SK-N-SH (cell line): ENCODE measurements around the gene ZNF260. TPM values are rescaled to one million over a fixed set of nuclear protein-coding genes. Genes with fewer than 3 reads are reported as not detected.

ENCODE experiments used
- CTCF ChIA-PET: fragments of 300-600, 350-600 bp; formaldehyde crosslinking; extraction: SDS; loops from one replicate; lab custom pipeline; 2021; lab: Yijun Ruan, JAX
- POLR2A ChIA-PET: fragments of 350-600 bp; sonication (Branson Sonifier 250); formaldehyde crosslinking; extraction: SDS; loops from one replicate; lab custom pipeline; 2020; ENCODE audit warnings: antibody characterized with exemption, inconsistent platforms; lab: Yijun Ruan, JAX
- DNase-seq: peaks from one replicate; pipeline ENCODE4 v3.0.0; 2012
- H2AFZ ChIP-seq: fragments of 200-600 bp; sonication (generic); 2 replicates; pipeline ENCODE4 v1.8.1; 2016; ENCODE audit warnings: antibody characterized with exemption, mild to moderate bottlenecking, low read depth
- H3F3A ChIP-seq: fragments of 200-600 bp; sonication (generic); replicated peaks from 2 replicates; pipeline ENCODE3; 2016; ENCODE audit warnings: antibody characterized with exemption, mild to moderate bottlenecking; ENCODE audit not compliant: insufficient read depth
- H3K27ac ChIP-seq, 2 experiments: fragments of 200-500 bp in 1 of 2; fragments of 200-600 bp in 1 of 2; sonication (Bioruptor generic) in 1 of 2; sonication (generic), shearing (Covaris generic) in 1 of 2; 2 replicates each; pipeline versions ENCODE4 v1.5.1 to v1.6.1; 2014 to 2016; ENCODE audit warnings: low read depth in 2 of 2, inconsistent platforms in 1 of 2, low read length in 1 of 2, mild to moderate bottlenecking in 1 of 2, mixed read lengths in 1 of 2
- H3K27me3 ChIP-seq: fragments of 200-600 bp; sonication (generic), shearing (Covaris generic); 2 replicates; pipeline ENCODE4 v1.6.1; 2016; ENCODE audit warnings: mixed run types; ENCODE audit not compliant: insufficient read depth
- H3K36me3 ChIP-seq, 2 experiments: fragments of 200-500 bp in 1 of 2; fragments of 200-600 bp in 1 of 2; sonication (Bioruptor generic) in 1 of 2; sonication (generic) in 1 of 2; replicated peaks in 1 of 2; 2 replicates each; pipeline versions ENCODE3 to v1.5.1; 2014 to 2016; ENCODE audit warnings: low read length in 1 of 2, mild to moderate bottlenecking in 1 of 2; ENCODE audit not compliant: insufficient read depth in 2 of 2, control insufficient read depth in 1 of 2
- H3K4me1 ChIP-seq, 2 experiments: fragments of 200-500 bp in 1 of 2; fragments of 200-600 bp in 1 of 2; sonication (Bioruptor generic) in 1 of 2; sonication (generic), shearing (Covaris generic) in 1 of 2; 2 replicates each; pipeline versions ENCODE4 v1.5.1 to v1.6.1; 2014 to 2016; ENCODE audit warnings: low read depth in 1 of 2, low read length in 1 of 2, mixed run types in 1 of 2; ENCODE audit not compliant: insufficient read depth in 2 of 2, control insufficient read depth in 1 of 2
- H3K4me2 ChIP-seq: fragments of 200-600 bp; sonication (generic), shearing (Covaris generic); 2 replicates; pipeline ENCODE4 v1.6.1; 2017; ENCODE audit warnings: mixed run types
- H3K4me3 ChIP-seq, 2 experiments: fragments of 200-500 bp in 1 of 2; fragments of 200-600 bp in 1 of 2; sonication (Bioruptor generic) in 1 of 2; sonication (generic), shearing (Covaris generic) in 1 of 2; 2 replicates each; pipeline versions ENCODE4 v1.5.1 to v1.8.1; 2014 to 2016; ENCODE audit warnings: low read depth in 2 of 2, inconsistent platforms in 1 of 2, low read length in 1 of 2, mild to moderate bottlenecking in 1 of 2, mixed read lengths in 1 of 2, moderate library complexity in 1 of 2
- H3K79me2 ChIP-seq: fragments of 200-600 bp; sonication (generic); 2 replicates; pipeline ENCODE4 v1.8.1; 2017; ENCODE audit warnings: mild to moderate bottlenecking; ENCODE audit not compliant: insufficient read depth
- H3K9ac ChIP-seq: fragments of 200-600 bp; sonication (generic); 2 replicates; pipeline ENCODE4 v1.6.1; 2017; ENCODE audit warnings: mixed run types
- H3K9me2 ChIP-seq: fragments of 200-600 bp; sonication (generic); 2 replicates; pipeline ENCODE4 v1.6.1; 2017; ENCODE audit warnings: mixed run types
- H3K9me3 ChIP-seq: fragments of 200-600 bp; sonication (generic); 2 replicates; pipeline ENCODE4 v1.6.1; 2017; ENCODE audit warnings: mixed run types, mild to moderate bottlenecking, moderate library complexity
- H4K20me1 ChIP-seq: fragments of 200-600 bp; sonication (generic); 2 replicates; pipeline ENCODE4 v1.6.1; 2017; ENCODE audit warnings: mild to moderate bottlenecking, mixed run types; ENCODE audit not compliant: insufficient read depth
- CHD2 ChIP-seq: fragments of 150-350 bp; IDR thresholded peaks from 2 replicates; pipeline ENCODE4 v1.6.1; 2018; ENCODE audit warnings: low read length; ENCODE audit not compliant: partially characterized antibody
- ELF1 ChIP-seq: IDR thresholded peaks from 2 replicates; pipeline ENCODE4 v1.4.0; 2012
- EZH2phosphoT487 ChIP-seq: fragments of 200-600 bp; sonication (generic); IDR thresholded peaks from 2 replicates; pipeline ENCODE4 v1.6.1; 2017; ENCODE audit warnings: low read depth, mixed run types, mild to moderate bottlenecking, antibody characterized with exemption, moderate library complexity, borderline replicate concordance
- GABPA ChIP-seq: IDR thresholded peaks from 2 replicates; pipeline ENCODE4 v1.4.0; 2012; ENCODE audit warnings: low read depth, mild to moderate bottlenecking
- GATA2 ChIP-seq: sonication (generic); formaldehyde crosslinking; IDR thresholded peaks from 2 replicates; pipeline ENCODE4 v1.5.0; 2020; ENCODE audit warnings: mild to moderate bottlenecking, missing genetic modification reagents
- JUND ChIP-seq: IDR thresholded peaks from 2 replicates; pipeline ENCODE4 v1.4.0; 2012
- MAX ChIP-seq: IDR thresholded peaks from 2 replicates; pipeline ENCODE4 v1.4.0; 2012; ENCODE audit warnings: low read depth
- MEF2A ChIP-seq: IDR thresholded peaks from 2 replicates; pipeline ENCODE4 v1.4.0; 2012; ENCODE audit warnings: low read depth, borderline replicate concordance
- NRF1 ChIP-seq: IDR thresholded peaks from 2 replicates; pipeline ENCODE4 v1.6.1; 2012; ENCODE audit warnings: low read depth, mild to moderate bottlenecking, low read length
- RAD21 ChIP-seq: IDR thresholded peaks from 2 replicates; pipeline ENCODE4 v1.6.1; 2012; ENCODE audit warnings: mild to moderate bottlenecking, low read length
- RCOR1 ChIP-seq: fragments of 150-350 bp; IDR thresholded peaks from 2 replicates; pipeline ENCODE4 v1.6.1; 2017; ENCODE audit warnings: antibody characterized with exemption, low read length
- RXRA ChIP-seq: IDR thresholded peaks from 2 replicates; pipeline ENCODE4 v1.4.0; 2012; ENCODE audit warnings: low read depth, mild to moderate bottlenecking, borderline replicate concordance
- SMC3 ChIP-seq: IDR thresholded peaks from 2 replicates; pipeline ENCODE4 v1.6.1; 2012; ENCODE audit warnings: low read depth, low read length, improper control_type of control experiment
- TAF1 ChIP-seq: IDR thresholded peaks from 2 replicates; pipeline ENCODE4 v1.6.1; 2012; ENCODE audit warnings: low read depth, mild to moderate bottlenecking, low read length, moderate library complexity, borderline replicate concordance
- TCF12 ChIP-seq: IDR thresholded peaks from 2 replicates; pipeline ENCODE4 v1.4.0; 2012
- TEAD4 ChIP-seq: IDR thresholded peaks from 2 replicates; pipeline ENCODE4 v1.4.0; 2012; ENCODE audit warnings: mild to moderate bottlenecking, borderline replicate concordance; ENCODE audit not compliant: insufficient read depth
- USF2 ChIP-seq: fragments of 150-350 bp; IDR thresholded peaks from 2 replicates; pipeline ENCODE4 v1.6.1; 2017; ENCODE audit warnings: antibody characterized with exemption, low read length, low read depth, borderline replicate concordance
- YY1 ChIP-seq: IDR thresholded peaks from 2 replicates; pipeline ENCODE4 v1.4.0; 2012; ENCODE audit warnings: low read depth, mild to moderate bottlenecking
- WGBS: methylation state at CpG from one replicate; pipeline ENCODE4 v1.1.6; 2017; ENCODE audit warnings: low lambda C conversion rate; 5-methylcytosine and 5-hydroxymethylcytosine counted together
- polyA plus RNA-seq, 3 experiments: library from polyadenylated mRNA; depleted of rRNA; stranded (reverse); fragments of >200 nt; gene quantifications; 2 replicates each; pipeline ENCODE4 v1.2.3, GENCODE V29; 2012
- TF ChIP-seq, protein P1 (sequence below): IDR thresholded peaks from 2 replicates; pipeline ENCODE4 v1.4.0; 2012; ENCODE audit warnings: low read depth, borderline replicate concordance
- TF ChIP-seq, protein P2 (sequence below): IDR thresholded peaks from 2 replicates; pipeline ENCODE4; 2012

Gene ZNF260
- polyA plus RNA-seq, 1 of the 3 experiments (the other 2 are of a cell fraction): 2.6 TPM

DNA sequence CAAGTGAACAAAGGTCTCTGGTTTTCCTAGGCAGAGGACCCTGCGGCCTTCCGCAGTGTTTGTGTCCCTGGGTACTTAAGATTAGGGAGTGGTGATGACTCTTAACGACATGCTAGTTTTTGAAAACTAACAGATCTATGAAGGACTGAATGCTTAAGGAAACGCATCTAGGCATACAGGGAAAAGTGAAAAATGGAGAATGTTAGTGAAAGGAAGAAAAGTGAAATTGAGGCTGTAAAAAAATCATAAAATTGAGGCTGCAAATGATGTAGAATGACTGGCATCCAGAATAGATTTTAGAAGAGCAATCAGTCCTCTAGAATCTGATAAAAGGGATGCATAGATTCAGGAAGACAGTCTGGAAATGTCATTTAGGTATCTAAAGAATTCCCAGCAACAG is 3.5 kb downstream of the ZNF260 start:
- 96% methylated on average over 4 of the region's 4 CpGs for WGBS
- no peaks in the 10 kb centered on the region; a peak in 2 of 4 replicates for H3K4me1 ChIP-seq
- H3K4me2 ChIP-seq: no peak overlapping the region
- DNase-seq: no peak
- H3F3A ChIP-seq: no peaks in the 10 kb centered on the region
- no peaks in the 10 kb centered on the region for H4K20me1 ChIP-seq
- H3K9ac ChIP-seq: no peak overlapping the region
- CTCF ChIA-PET: no interaction called here
- H3K79me2 ChIP-seq: peaks cover 84% of the 10 kb centered on the region
- no peak overlapping the region for H3K4me3 ChIP-seq
- peaks cover 19 to 64% of the 10 kb centered on the region in 2 experiments for H3K36me3 ChIP-seq
- H3K27me3 ChIP-seq: no peaks in the 10 kb centered on the region
- no peak overlapping the region for H3K27ac ChIP-seq
- H3K9me3 ChIP-seq: peaks cover 7% of the 10 kb centered on the region
- H3K9me2 ChIP-seq: no peaks in the 10 kb centered on the region
- POLR2A ChIA-PET: no interaction called here
- TF ChIP-seq, protein P1, sequence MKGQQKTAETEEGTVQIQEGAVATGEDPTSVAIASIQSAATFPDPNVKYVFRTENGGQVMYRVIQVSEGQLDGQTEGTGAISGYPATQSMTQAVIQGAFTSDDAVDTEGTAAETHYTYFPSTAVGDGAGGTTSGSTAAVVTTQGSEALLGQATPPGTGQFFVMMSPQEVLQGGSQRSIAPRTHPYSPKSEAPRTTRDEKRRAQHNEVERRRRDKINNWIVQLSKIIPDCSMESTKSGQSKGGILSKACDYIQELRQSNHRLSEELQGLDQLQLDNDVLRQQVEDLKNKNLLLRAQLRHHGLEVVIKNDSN: no peak
- TF ChIP-seq GATA2 (CRISPR knock-in tag) (no peak), SMC3 (no peak), CHD2 (no peak), MEF2A (no peak), RXRA (no peak), RCOR1 (no peak), GABPA (no peak), MAX (no peak), NRF1 (no peak), ELF1 (no peak), USF2 (no peak), EZH2phosphoT487 (no peak), TEAD4 (no peak), YY1 (no peak), RAD21 (no peak), TCF12 (no peak), JUND (no peak), TAF1 (no peak)
- TF ChIP-seq, protein P2, sequence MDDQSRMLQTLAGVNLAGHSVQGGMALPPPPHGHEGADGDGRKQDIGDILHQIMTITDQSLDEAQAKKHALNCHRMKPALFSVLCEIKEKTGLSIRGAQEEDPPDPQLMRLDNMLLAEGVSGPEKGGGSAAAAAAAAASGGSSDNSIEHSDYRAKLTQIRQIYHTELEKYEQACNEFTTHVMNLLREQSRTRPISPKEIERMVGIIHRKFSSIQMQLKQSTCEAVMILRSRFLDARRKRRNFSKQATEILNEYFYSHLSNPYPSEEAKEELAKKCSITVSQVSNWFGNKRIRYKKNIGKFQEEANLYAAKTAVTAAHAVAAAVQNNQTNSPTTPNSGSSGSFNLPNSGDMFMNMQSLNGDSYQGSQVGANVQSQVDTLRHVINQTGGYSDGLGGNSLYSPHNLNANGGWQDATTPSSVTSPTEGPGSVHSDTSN: no peak
- no peak overlapping the region for H2AFZ ChIP-seq
